CD4-positive, alpha-beta T cell treated with Interleukin-17A for 1 hour (primary cell): ENCODE data around the gene SSNA1.

Source experiments
- DNase-seq: peaks from one replicate; pipeline ENCODE4 v3.0.0-alpha.2; 2020

The SSNA1 gene

DNA sequence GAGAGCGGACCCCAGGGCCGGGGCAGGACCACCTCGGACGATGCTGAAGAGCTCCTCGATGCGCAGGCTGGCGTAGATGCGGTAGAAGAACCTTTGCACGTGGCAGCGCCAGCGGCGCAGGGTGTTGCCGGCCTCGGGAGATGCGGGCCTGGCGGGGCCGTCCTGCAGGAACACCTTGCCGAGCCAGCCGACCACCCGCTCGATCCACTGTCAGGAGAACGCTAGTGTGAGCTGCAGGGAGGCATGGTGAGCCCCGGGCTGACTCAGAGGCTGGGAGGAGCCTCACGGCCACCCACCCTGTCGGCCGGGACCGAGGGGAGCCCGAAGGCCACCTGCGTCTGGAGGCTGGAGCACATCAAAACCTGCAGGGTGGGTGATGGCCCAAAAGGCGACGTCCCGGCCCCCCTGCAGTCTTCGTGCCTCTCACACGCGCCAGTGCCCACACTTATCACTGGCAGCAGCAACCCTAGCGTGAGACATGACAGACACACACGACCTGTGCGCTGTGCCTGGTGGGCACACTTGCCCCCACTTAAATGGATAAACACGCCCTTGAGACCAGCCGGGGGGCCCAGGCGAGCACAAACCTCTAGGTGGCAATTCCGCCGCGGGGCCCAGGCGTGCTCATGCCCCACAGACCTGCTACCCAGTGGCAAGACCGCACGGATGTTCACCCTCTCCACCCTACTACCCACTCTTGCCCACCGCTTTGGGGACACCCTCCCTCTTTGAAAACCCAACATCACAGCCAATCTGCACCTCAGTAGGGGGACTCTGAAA is 3.4 kb upstream of the SSNA1 start:
- DNase-seq: no peak

DNA sequence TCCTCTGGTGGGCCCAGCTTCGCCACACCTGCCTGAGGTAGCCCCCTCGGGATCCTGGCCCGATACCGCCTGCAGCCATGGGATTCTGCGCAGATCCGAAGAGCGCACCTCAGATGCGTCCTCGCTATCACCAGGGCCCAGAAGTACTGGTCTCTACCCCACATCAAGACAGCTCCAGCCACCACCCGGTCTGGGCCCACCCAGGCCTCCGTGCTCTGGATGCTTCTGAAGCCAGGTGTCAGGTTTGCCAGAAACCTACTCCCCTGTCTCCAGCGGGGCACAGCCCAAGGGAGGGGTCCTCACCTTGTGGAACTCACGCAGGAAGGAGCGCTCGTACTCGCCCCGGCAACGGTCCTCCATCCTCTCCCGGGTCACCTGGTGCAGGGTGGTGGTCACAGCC is 2.6 kb upstream of the SSNA1 start:
- no peak for DNase-seq

DNA sequence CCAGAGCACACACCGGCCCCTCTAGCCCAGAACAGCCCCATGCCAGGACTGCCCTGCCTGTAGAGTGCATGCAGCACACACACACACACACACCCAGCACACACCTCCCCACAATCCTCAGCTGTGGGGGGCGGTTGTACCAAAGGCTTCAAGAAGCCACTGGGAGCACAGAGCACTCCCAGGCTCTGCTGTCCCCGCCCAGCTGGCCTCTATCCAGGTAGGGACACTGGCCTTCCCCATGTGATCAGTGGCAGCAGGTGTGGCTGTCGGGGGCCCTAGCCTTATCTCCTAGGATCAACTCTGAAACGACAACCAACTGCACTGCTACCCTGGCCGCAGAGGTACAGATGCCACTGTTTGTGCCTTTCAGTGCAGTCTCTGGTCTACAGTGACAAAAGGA is 2.1 kb upstream of the SSNA1 start:
- no peak for DNase-seq

DNA sequence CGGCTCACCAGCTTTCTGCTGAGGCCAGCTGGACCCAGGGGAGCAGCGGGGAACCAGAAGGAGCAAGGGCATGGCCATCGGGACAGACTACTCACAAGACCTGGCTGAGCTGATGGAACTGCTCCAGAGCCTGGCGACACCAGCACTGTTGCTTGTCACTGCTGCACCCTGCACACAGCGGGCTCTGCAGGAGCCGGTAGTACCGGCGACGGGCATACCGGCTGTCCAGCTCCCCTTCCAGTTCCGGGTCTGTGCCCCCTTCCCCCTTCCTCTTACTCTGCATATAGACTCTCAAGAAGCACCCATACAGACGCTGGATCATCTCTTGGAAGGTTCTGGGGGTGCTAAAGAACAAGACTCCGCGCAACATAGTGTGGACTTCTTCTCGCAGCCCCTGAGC is 1.1 kb upstream of the SSNA1 start:
- no peak for DNase-seq

DNA sequence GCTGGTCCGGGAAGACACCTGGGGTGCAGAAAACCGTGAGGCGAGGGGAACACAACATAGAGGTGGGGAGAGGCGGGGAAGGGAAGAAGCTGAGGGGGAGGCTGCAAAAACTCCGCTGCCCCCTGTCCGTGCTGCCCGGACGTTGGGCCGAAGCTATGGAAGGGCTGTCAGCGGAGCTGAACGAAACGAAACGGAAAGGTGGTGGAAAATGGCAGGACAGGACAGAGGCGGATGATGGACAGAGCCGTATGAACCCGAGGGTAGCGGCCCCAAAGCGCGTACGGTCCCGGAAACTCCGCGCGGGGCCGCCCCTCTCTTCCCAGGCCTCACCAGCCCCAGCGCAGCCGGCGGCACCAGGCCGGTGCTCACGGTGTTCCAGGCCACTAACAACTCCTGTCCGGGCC is 388 bp upstream of the SSNA1 start:
- no peak for DNase-seq

DNA sequence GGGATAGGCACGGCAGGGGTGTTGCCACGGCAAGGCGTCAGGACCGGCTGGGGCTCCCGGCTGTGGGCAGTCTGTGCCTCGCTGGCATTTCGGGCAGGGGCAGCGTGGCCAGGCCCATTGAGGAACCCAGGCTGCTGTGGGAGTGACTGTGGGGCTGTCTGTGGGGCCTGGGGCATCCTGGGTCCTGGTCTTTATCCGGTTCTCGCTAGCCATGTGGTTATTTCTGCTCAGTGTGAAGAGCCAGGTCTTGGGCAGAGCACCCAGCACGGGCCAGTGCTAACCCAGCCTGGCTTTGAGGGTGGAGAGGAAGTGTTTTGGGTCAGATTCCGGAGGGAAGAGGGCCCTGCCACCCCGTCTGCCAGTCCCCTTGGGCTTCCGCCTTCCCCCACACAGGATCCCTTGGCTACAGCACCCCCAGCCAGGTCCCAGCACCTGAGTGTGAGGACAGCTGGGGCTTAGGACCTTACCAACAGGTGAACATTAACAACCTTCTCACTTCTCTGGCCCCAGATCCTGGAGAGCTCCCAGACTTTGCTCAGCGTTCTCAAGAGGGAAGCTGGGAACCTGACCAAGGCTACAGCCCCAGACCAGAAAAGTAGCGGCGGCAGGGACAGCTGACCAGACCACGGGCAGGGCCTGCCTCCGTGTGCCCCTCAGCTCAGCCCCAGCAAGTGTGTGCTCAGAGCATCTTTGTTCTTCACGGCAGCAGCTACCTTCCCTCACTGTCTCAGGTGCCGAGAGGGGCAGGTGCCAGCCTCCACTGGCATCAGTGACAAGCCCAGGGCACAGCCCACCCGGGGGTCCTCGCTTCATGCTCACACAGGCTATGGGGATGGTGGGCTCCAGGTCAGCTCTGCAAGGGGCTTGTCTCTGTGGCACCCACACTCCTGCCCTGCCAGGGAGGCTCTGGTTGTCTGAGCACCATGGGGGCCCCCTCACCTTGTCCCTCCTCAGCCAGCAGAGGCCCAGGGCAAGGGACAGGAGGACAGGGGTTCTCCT is 1.1 kb downstream of the SSNA1 start:
- no peak for DNase-seq

DNA sequence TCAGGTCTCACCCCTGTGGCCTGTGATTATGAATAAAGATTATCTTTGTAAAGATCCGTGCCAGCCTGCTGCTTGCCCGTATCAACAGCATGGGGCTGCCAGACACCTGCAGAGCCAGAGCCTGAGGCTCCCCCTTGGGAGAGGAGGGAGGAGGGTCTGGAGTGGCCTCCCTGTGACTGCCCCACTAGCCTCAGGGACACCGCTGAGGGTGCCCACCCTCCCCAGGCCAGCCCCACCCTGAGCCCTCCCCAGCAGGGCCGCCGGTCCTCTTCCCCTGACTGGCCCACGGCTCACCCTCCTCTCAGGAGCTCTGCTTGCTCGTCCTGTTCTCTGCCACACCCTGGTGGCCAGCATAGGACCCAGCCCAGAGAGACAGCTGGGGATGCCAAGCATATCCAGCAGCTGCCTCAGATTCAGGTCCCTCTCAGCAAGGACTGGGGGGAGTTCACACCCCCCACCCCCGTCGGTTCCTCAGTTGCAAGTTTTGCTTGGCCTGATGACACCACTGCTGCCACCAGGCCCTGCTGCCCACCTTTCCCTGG is 1.9 kb downstream of the SSNA1 start:
- no peak for DNase-seq

DNA sequence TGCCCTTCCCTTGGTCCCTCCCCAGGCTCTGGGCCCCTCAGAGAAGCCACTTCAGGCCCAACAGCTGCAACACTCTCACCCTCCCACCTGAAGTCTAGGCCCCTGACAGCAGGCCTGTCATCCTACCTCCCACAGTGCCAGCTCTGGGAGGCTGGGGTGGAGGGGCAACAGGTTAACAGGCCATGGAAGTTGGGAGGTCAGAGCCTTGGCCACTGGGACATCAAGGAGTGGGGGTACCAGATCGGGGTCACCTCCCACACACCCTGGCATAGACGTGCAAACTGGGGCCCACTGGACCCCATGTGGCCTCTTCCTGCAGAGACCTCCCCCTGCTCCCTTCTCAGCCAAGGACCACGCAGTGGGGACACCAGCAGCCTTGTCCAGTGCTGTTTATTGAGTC is 2.8 kb downstream of the SSNA1 start:
- DNase-seq: no peak

DNA sequence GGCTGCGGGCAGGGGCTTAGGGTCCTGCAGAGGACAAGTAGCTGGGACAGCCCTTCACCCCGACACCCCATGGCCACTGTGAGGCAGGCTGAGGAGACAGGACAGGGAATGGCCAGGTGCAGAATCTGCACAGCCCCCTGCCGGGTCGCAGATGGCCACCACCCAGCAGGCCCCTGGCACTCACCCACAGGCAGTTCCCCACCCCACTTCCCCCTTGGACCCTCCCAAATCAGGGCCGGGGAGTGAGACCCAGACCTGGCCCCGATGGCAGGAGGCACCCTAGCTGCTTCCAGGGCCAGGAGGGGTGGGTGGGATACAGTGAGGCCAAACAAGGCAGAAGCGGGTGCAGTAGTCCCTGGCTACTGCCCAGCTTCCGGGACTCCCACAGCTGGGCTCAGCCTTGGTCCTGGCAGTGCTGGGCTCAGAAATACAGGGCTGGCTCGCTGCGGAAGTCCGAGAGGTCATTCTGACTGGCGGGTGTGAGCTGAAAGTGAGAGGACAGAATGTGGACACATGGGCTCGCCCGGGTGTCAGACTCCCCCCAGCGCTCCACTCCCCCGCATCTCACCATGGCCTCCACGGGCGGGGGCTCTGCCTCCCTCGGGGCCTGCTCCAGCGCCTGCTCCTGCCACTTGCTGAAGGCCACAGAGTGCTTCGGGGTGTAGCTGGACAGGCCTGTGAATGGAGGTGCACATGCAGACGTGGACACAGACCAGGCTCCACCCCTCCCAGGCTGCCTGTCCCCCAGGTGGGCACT is 3.4 kb downstream of the SSNA1 start:
- DNase-seq: no peak

DNA sequence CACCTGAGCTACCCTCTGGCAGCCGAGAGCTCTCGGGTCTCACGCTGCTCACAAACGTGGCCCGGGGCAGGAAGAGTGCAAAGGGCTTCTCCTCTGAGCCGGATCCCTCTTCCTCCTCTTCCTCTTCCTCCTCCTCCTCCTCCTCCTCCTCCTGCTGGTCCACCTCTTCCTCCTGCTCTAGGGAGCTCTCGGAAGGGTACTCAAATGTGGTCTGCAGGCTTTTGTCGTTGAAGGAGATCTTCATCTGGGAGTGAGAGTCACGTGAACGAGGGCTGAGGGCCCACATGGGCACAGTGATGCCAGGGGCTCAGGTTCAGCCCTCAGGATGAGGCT is 3.9 kb downstream of the SSNA1 start:
- DNase-seq: no peak

DNA sequence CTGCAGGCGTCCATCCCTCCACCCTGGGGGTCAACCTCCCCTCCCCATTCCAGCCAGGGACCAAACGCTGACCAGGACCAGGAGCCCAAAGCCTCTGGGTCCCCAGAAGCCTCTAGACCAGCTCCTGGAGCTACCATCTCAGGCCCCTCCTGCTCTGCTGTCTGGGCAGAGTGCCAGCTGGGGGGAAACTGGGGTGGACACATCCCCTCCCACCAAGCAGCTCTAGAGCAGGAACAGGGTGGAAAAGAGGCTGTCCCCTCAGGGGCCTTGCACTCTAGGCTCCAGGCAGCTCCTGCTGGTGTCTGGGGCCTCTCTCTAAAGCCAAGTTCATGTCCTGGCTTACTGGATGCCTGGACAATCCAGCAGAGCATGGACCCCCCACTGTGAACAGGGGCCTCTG is 4.4 kb downstream of the SSNA1 start:
- no peak for DNase-seq

DNA sequence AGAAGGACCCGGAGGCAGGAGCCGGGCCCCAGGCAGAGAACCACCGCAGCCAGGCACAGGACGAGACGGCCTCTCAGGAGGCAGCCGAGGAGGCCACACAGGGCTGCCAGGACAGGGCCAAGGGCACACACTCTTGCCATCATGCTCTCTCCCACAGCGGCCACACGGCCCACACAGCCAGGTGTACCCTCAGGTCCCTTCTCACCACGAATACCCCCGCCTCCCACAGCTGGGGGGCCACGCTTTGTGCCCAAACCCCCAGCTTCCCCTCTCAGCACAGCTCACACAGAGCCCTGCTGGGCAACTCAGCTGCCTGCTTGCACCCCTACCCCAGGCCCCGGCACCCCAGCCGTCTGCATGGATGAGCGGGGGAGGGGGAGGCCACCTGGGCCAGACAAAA is 5.3 kb downstream of the SSNA1 start:
- no peak for DNase-seq

DNA sequence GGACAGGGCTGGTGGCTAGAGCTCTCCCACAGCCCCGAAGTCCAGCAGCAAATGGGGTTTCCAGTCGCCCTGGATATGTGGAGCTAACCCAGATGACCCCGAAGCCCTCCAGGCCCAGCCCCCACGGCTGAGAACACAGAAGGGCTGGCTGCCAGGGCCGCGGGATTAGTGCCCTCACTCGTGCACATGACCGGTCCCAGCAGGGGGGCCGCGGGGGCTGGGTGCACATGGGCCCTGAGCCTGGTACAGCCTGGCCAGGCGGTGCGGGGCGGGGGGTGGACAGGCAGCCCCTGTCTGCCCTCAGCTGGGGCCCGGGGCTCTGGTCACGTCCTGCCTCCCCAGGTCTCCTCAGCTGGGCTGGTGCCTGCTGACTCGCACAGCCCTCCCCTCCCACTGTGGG is 5.9 kb downstream of the SSNA1 start:
- no peak for DNase-seq

DNA sequence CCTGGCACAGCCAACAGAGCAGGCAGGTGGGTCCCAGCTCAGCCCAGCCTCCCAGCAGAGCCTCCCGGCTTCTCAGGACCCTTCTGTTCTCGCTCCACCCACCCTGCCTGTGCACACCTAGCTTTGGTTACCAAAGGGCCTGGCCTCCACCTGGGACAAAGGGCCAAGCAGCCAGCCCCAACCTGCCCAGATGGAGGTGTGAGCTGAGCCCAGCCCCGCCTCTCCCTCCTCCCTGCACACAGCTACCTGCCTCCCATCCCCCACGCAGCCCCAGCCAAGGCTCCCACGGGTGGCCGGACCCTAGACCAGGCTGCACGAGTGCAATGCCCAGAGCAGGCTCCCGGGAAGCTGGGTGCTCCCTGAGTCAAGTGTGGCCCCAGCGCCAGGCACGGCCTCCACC is 6.4 kb downstream of the SSNA1 start:
- no peak for DNase-seq

DNA sequence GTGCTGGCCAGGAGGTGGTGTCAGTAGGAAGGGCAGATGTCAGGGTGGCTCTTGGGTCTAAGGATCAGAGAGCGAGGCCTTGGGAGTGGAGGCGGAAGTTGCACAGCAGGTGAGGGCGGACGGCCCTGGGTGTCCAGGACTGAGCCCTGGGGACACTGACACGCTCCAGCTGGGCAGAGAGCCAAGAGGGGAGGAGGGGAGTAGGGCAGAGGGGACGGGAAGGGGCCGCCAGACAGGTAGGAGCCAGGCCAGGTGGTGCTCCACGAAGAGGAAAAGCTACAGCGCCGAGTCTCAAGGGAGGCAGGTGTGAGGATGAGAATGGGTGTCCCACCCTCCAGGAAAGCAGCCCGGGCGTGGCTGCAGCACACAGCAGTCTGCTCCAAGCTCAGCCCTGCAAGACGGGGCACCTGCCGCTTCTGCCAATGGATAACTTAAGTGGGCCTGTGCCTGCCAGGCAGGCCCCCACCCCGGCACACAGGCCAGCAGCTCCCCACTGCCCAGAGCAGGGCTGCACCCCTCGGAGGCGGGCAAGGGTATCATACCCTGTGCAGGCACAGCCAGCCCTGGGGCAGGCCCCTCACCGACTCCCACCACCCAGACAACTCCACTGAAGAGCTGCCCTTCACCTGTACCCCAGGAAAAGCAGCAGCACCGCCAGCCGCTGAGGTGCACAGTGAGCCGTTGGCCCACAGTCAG is 7.2 kb downstream of the SSNA1 start:
- no peak for DNase-seq

DNA sequence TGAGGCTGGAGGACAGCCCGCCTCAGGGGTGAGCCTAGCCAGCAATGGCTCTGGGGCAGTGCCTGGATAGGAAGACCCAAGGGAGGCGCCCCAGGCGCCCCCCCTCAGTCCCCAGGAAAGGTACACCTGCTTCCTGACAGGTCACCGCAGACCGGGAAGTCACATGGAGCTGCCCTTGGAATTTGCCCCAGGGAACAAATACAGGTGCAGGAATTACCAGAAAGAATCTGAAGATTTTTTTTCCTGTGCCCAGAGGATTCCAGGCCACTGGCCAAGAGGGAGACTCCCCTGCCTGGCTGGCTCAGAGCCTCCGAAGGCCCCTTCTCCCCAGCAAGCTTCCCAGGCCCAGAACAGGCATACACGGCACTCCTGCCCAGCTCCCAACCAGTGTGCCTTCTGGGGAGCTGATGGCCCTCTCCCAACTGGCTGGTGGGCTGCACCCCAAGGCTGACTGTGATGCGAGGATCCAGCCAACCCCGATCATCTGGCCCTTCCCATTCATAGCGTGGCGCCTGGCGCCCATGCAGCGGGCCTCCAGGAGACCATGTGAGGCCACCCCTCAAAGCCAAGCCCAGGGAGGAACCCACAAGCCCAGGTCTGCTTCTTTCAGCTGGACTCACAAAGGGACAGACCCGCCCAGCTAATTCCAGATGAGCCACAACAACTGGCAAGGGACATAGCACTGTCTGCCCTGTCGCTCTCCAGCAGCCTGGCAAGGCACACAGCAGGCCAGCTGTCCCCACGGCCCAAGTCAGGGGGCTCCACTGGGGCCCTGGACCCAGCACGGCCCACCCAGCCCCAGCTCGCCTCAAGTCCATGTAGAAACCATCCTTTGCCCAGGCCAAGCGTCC is 9.8 kb downstream of the SSNA1 start:
- no peak for DNase-seq

DNA sequence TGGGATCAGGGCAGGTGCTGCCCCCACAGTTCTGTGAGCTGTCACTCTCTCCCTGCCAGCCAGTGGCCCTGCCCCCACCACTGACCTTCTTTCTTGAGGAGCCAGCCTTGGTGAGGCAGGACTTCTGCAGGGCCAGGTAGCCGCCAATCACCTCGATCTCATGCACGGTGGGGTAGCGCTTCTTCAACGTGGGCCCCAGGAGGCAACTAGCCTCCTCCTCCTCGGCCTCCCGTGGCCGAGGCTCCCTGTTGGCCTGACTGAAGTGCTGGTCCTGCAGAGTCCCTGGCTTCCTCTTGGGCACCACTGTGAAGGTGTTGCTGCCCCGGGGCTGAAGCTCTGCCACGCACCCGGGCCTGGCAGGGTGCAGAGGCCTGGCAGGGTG is 10.4 kb downstream of the SSNA1 start:
- DNase-seq: no peak

DNA sequence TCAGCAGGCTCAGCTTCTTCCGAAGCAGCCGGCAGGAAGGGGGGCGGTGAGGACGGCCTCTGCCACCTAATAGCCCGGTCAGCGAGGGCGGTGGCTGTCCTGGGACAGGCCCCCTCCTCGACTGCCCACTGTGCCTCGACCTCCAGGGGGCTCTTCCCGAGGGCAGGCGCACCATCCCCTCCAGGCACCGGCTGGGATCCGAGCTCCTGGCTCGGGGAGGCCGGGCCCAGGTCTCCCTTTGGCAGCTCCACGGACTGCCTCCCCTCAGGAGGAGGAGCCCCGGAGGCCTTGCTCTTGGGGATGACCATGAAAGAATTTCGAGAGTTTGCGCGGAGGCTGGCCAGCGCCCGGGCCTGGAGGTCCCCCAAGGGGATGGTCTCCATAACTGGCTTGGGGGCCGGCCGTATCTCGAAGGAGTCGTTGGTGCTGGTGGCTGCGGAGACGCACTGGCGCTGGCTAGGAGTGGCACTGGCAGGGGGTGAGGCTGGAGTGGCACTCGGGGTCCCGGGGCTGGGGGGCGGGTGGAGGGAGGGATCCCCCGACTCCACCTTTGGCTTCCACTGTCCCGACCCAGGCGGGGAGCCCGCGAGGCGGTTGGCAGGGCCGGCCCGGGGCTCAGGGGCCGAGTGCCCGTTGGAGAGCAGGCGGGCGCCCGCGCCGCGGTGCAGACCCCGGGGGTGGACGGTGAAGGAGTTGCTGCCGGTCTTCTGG is 11.1 kb downstream of the SSNA1 start:
- DNase-seq: no peak

DNA sequence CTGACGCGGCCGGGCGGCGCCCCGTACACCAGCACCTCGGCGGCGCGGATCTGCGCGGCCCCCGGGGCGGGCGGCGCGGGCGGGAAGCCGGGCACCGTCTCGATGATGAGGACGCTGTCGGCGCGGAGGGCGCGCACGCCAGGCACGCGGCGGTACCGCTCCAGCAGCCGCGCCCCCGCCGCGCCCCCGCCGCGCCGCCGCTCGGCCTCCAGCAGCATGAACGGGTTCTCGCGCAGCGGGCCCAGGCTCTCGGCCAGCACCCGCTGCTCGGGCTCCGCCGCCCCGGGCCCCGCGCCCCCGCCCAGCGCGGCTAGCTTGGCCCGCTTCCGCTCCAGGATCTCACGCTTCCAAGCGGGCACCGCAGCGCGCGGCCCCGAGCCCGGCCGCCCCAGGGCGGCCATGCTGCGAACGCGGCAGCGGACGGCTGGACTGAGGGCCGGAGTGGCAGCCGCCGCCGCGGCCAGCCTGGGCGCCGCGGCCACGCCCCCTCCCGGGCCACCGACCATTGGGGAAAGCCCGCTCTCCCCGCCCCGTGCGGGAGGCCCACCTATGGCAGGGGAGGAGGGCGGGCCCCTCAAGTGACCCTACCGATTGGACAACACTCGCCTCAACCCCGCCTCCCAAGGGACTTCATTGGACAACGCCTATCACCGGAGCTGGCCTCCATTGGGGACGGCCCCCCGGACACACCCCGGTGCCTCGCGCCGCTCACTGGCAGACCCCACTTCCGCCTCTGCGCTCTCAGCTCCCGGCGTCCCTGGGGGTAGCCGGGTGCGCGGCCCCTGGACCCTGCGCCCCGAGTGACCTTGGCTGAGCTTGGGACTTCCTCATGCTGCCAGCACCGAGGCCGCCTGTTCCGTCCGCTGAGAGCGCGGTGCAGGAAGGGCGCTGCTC is 12.1 kb downstream of the SSNA1 start, which contains the start of gene TPRN:
Gene TPRN (minus strand): TSS at position 431 of the 894 bp plus-strand sequence. CDS start 30 bp downstream, at position 401.
- DNase-seq: peak; percentile 99
